GM12873 (cell line): ENCODE results near the gene HSP90AB1.
A peak's percentile ranks its signal among the peaks of the same experiment; 100 is the strongest.

ENCODE experiments used
- TF ChIP-seq, protein P1 (sequence below): IDR thresholded peaks from 2 replicates; pipeline ENCODE4 v1.5.1; 2012; ENCODE audit warnings: low read depth, mild to moderate bottlenecking, moderate library complexity, low read length, control low read depth; ENCODE audit not compliant: insufficient read depth; ENCODE audit errors: missing control alignments

Gene HSP90AB1

DNA sequence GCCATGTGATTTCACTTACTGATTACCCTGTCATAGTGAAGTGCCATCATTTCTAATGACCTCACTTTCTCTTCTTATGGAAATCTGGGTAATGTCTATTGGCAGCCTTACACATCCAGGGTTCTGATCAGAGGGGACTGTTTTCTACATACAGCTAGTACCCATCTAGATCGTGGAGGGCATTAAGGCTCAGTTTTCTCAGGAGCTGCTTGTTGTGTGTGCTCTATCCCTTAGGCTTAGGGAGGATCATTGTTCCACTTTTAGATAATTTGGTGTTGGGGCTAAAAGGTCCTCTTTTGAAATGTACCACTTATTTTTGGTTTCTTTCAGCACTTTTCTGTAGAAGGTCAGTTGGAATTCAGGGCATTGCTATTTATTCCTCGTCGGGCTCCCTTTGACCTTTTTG lies 3.8 kb downstream of the HSP90AB1 start:
- TF ChIP-seq, protein P1, sequence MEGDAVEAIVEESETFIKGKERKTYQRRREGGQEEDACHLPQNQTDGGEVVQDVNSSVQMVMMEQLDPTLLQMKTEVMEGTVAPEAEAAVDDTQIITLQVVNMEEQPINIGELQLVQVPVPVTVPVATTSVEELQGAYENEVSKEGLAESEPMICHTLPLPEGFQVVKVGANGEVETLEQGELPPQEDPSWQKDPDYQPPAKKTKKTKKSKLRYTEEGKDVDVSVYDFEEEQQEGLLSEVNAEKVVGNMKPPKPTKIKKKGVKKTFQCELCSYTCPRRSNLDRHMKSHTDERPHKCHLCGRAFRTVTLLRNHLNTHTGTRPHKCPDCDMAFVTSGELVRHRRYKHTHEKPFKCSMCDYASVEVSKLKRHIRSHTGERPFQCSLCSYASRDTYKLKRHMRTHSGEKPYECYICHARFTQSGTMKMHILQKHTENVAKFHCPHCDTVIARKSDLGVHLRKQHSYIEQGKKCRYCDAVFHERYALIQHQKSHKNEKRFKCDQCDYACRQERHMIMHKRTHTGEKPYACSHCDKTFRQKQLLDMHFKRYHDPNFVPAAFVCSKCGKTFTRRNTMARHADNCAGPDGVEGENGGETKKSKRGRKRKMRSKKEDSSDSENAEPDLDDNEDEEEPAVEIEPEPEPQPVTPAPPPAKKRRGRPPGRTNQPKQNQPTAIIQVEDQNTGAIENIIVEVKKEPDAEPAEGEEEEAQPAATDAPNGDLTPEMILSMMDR, result no peak

DNA sequence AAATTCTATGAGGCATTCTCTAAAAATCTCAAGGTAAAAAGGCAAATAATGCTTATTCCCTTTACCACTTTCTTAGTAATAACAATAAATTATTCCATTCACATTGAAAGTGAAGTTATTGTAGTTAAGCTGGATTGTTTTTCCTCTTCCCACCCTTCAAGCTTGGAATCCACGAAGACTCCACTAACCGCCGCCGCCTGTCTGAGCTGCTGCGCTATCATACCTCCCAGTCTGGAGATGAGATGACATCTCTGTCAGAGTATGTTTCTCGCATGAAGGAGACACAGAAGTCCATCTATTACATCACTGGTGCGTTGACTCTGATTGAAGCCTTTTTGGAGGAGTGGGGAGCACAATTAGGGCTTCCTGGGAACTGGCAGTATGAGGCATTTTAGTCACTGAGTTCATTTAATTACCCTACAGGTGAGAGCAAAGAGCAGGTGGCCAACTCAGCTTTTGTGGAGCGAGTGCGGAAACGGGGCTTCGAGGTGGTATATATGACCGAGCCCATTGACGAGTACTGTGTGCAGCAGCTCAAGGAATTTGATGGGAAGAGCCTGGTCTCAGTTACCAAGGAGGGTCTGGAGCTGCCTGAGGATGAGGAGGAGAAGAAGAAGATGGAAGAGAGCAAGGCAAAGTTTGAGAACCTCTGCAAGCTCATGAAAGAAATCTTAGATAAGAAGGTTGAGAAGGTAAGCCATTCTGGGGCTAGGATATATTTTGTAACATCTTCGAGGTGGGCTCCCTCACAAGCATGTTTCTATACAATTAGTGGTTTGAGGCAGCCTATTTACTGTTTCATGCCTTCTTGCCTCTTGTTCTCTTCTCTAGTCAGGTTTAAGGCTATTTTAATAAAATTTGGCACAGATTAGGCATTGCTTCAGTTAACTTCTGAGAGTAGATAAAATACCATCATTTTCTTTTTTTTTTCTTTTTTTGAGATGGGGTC lies 4.9 kb downstream of the HSP90AB1 start:
- TF ChIP-seq, protein P1, result no peak

DNA sequence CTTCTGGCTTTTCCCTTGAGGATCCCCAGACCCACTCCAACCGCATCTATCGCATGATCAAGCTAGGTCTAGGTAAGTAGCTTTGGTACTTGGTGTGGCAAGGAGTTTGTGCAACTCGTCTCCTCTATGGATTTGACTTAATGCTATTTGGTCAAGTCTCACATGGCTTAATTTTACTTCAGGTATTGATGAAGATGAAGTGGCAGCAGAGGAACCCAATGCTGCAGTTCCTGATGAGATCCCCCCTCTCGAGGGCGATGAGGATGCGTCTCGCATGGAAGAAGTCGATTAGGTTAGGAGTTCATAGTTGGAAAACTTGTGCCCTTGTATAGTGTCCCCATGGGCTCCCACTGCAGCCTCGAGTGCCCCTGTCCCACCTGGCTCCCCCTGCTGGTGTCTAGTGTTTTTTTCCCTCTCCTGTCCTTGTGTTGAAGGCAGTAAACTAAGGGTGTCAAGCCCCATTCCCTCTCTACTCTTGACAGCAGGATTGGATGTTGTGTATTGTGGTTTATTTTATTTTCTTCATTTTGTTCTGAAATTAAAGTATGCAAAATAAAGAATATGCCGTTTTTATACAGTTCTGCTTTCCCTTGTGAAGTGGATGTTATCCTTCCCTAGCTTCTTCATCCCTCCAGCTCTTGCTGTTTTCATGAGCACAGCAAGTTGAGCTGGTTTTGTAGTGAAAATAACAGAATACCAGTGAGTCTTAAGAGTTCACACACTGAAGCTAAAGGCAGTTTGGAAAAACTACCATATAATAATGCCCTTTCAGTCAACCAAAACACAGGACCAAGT lies 6.6 kb downstream of the HSP90AB1 start:
- TF ChIP-seq, protein P1, result peak; percentile 76

DNA sequence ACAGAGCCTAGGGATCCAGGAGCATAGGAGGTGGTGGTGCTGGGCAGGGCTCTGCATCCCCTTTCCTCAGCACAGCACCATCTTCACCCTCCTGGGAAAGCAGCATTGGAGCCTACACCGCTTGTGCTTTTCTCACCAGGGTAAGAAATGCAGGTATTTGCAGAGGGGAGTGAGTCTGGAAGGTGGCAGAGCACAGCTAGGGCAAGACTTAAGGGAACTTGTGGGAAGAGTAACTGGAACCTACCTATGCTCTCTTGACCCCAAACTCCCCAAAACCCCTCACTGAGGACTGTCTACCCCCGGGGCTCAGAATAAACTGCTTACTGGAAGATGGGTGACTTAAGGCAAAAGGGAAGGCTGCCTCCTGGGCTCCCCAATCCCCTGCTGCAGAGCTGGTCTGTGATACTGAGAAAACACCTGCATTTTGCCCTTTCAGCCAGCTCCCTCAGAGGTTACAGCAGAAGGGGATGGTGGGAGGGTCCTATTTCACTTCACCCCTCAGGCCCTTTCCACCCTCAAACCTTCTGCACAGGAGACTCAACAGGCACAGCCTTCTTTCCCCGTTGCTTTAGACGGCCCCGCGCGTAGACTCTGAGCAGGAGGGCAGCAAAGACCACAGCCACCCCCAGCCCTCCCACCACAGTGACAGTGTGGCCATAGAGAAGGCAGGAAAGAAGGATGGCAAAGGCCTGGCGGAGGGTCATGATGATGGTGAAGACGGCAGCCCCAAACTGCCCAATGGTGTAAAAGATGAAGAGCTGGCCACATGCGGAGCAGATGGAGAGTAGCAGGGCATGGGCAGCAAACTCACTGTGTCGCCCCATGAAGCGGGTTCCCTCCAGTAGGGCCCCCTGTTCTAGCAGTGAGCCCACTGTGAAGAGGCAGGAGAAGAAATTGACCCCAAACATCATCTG lies 7.5 kb downstream of the HSP90AB1 start:
- TF ChIP-seq, protein P1, result no peak

DNA sequence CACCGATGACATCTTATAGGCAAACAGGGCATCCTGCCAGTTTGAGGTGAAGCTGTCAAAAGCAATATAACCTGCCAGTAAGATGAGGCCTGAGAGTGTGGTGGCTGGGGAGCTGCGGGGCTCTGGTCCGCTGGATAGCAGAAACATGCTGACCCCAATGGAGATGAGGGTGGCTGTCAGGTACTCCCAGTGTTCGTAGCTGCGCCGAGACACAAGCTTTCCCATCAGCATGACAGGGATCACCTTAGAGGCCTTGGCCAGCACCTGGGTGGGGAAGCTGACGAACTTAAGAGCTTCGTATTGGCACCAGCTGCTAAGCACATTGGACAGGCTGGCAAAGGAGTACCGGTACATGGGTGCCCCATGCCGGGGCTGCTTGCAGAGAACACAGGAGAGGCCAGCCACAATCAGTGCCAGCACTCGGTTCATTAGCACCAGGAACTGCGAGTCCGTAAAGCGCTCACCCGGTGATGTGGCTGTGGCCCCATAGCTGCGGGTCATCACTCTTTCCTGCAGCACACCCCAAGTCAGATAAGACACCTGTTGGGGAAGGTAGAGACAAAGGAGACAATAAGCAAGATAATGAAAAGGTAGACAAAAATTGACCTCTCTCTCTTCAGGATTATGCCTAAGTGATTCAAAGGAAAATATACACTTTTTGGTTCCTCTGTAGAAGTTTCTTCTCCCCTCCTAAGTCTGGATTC lies 8.4 kb downstream of the HSP90AB1 start:
- TF ChIP-seq, protein P1, result no peak

DNA sequence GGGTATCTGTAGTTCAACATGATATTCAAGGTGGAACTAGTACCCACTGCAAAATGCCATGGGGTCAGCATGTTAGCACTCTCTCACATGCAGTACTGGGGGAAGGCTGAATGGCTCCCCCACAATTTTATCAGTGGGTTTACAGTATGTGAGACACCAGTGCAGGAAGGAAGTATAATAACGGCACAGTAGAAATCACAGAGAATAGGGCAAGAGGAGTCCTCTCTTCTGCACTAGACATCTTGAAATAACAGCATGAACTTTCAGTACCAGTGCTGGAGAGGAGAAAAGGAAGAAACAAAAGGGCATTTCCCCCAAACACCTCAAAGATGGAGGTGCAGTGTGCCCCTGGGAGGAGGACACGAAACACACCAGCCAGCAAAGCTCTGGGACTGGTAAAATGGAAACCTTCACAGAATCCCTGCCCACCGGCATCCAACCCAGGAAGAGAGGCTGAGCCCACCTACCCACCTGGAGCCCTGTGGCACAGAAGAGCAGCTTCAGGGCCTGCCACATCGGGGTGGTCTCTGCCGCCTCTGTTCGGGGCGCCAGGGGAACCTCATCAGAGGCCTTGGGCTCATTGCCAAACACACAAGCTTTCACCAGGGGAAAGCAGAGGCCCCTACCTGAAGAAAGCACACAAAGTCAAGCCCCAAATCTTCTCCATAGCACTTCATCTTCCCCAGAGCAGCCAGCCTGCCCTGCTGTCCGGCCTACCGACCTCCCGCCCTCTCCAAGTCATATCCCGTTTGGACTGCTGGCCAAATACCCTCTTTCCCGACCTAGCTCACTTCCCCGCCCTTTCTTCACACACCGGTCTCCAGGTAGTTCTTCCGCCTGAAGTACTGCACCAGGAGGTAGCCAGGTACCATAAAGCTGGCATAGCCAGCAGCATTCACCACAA lies 9.2 kb downstream of the HSP90AB1 start:
- TF ChIP-seq, protein P1, result no peak
